Measurements from ENCODE around the gene ABR.
"Not testable (repeated sequence)": the region's sequence is repeated elsewhere in the genome, so short reads cannot be mapped to it uniquely, and the experiment has no call there.

ABR gene

DNA sequence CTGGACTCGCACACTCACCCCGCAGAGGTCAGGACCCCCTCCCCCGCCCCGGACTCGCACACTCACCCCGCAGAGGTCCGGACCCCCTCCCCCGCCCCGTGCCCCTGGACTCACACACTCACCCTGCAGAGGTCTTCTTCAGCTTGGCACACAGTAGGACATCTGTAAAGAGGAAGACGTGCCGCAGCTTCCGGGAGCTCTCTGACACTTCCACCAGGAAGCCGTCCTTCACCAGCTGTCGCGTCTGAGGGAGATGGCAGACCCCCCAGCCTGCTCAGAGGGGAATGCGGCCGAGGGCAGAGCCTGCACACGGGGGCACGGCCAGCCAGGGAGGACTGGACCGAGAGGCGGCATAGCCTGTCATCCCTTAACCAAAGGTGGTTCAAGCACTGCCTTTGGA lies 109.9 kb downstream of the ABR start:
- H3K4me3 ChIP-seq (ENCODE audit: low read length): no peak overlapping the region
- H3K27me3 ChIP-seq (replicated peaks; ENCODE audit: control insufficient read depth, insufficient read depth, low read length): no peaks in the 10 kb centered on the region
- peaks cover 9% of the 10 kb centered on the region for H3K9me3 ChIP-seq (ENCODE audit: control insufficient read depth, low read length)
- DNase-seq (ENCODE audit: low read depth): no peak
- H3K4me1 ChIP-seq (ENCODE audit: control insufficient read depth, insufficient read depth, low read length): no peaks in the 10 kb centered on the region
- peaks cover 60% of the 10 kb centered on the region for H3K36me3 ChIP-seq (ENCODE audit: control insufficient read depth, insufficient read depth, low read length, severe bottlenecking)
- no peak overlapping the region for H3K9ac ChIP-seq (ENCODE audit: low read length)

DNA sequence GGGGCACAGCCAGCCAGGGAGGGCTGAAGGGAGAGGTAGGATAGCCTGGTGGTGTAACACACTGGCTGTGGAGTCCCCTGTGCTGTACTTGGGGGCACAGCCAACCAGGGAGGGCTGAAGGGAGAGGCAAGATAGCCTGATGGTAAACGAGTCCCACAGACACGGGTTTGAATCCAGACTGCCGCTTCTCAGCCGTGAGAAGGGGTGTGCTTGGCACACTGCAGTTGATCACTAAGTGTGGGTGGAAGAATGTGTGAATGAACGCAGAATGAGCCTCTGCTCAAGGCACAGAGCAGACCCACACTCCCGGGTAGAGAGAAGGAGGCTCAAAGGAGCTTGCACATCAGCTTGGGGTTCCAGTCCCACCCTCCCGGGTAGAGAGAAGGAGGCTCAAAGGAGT lies 111.4 kb downstream of the ABR start:
- no peak overlapping the region for H3K9ac ChIP-seq (ENCODE audit: low read length)
- no peak overlapping the region for H3K4me3 ChIP-seq (ENCODE audit: low read length)
- peaks cover 66% of the 10 kb centered on the region for H3K36me3 ChIP-seq (ENCODE audit: control insufficient read depth, insufficient read depth, low read length, severe bottlenecking)
- H3K9me3 ChIP-seq (ENCODE audit: control insufficient read depth, low read length): peaks cover 9% of the 10 kb centered on the region
- DNase-seq (ENCODE audit: low read depth): no peak
- H3K27me3 ChIP-seq (replicated peaks; ENCODE audit: control insufficient read depth, insufficient read depth, low read length): no peaks in the 10 kb centered on the region
- no peaks in the 10 kb centered on the region for H3K4me1 ChIP-seq (ENCODE audit: control insufficient read depth, insufficient read depth, low read length)

DNA sequence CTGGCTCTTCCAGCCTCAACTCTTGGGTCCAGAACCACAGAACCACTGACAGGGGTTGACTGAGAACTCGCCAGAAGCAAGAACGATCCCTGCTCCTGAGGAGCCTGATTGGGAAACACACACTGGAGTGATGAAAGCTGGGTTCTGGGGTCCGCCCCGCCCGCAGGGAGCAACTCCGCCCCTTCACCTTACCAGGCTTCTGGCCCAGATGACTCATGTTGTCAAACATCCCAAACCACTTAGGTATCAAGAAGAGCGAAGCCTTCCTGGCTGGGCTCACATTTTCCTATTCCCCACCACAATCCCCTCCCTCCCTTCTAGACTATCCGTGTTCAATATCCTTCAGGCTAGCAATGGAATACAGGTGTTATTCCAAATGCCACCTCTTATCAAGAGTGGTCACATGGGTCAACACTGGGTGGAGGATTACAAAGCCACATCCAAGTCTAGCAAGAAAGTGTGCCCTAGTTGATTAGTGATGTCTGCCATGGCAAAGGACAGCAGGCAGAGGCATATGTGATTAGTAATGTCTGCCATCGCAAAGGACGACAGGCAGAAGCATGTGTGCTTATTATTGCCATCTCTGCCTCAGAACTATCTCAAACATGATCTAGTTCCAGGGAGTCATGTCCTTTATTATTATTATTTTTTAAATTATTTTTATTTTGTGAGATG lies 112.4 kb downstream of the ABR start:
- no peaks in the 10 kb centered on the region for H3K4me1 ChIP-seq (ENCODE audit: control insufficient read depth, insufficient read depth, low read length)
- H3K9ac ChIP-seq (ENCODE audit: low read length): no peak overlapping the region
- no peak for DNase-seq (ENCODE audit: low read depth)
- peaks cover 69% of the 10 kb centered on the region for H3K36me3 ChIP-seq (ENCODE audit: control insufficient read depth, insufficient read depth, low read length, severe bottlenecking)
- no peaks in the 10 kb centered on the region for H3K27me3 ChIP-seq (replicated peaks; ENCODE audit: control insufficient read depth, insufficient read depth, low read length)
- H3K9me3 ChIP-seq (ENCODE audit: control insufficient read depth, low read length): peaks cover 9% of the 10 kb centered on the region
- H3K4me3 ChIP-seq (ENCODE audit: low read length): no peak overlapping the region

DNA sequence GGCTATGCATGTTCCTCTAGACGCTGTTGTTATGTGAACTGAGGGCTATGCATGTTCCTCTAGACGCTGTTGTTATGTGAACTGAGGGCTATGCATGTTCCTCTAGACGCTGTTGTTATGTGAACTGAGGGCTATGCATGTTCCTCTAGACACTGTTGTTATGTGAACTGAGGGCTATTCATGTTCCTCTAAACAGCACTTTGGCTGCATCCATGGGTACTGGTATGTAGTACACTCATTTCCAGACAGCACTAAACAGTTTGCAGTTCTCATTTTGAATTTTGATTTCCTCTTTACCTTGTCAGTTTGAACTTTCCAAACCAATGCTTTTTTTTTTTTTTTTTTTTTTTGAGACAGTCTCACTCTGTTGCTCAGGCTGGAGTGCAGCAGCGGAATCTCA lies 114.4 kb downstream of the ABR start:
- H3K27me3 ChIP-seq (replicated peaks; ENCODE audit: control insufficient read depth, insufficient read depth, low read length); H3K4me3 ChIP-seq (ENCODE audit: low read length); H3K9me3 ChIP-seq (ENCODE audit: control insufficient read depth, low read length); DNase-seq (ENCODE audit: low read depth); H3K9ac ChIP-seq (ENCODE audit: low read length): not testable (repeated sequence)
- Histone ChIP-seq H3K4me1 (ENCODE audit: control insufficient read depth, insufficient read depth, low read length) (peaks cover 12% of the 10 kb centered on the region), H3K36me3 (ENCODE audit: control insufficient read depth, insufficient read depth, low read length, severe bottlenecking) (peaks cover 59% of the 10 kb centered on the region)

DNA sequence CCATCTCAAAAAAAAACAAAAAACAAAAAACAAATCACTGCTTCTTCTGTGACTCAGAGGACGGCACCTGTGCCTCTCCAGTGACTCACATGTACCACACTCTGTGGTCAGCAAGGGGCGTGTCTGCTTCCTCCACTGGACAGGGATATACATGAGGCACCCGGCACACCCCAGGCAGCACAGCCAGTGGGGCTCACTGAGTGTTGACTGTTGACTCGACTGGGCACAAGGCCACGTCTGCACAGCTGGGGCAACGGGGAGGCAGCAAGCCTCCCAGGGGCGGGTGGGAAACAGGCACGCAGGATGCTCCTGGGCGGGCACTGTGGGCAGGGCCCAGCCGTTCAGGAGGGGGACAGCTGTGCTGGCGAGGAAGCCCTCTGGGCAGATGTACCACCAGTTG lies 118.8 kb downstream of the ABR start:
- peaks cover 6% of the 10 kb centered on the region for H3K9me3 ChIP-seq (ENCODE audit: control insufficient read depth, low read length)
- peaks cover 40% of the 10 kb centered on the region for H3K36me3 ChIP-seq (ENCODE audit: control insufficient read depth, insufficient read depth, low read length, severe bottlenecking)
- DNase-seq (ENCODE audit: low read depth): peak; percentile 94
- no peak overlapping the region for H3K4me3 ChIP-seq (ENCODE audit: low read length)
- H3K27me3 ChIP-seq (replicated peaks; ENCODE audit: control insufficient read depth, insufficient read depth, low read length): no peaks in the 10 kb centered on the region
- H3K4me1 ChIP-seq (ENCODE audit: control insufficient read depth, insufficient read depth, low read length): peaks cover 13% of the 10 kb centered on the region
- no peak overlapping the region for H3K9ac ChIP-seq (ENCODE audit: low read length)

DNA sequence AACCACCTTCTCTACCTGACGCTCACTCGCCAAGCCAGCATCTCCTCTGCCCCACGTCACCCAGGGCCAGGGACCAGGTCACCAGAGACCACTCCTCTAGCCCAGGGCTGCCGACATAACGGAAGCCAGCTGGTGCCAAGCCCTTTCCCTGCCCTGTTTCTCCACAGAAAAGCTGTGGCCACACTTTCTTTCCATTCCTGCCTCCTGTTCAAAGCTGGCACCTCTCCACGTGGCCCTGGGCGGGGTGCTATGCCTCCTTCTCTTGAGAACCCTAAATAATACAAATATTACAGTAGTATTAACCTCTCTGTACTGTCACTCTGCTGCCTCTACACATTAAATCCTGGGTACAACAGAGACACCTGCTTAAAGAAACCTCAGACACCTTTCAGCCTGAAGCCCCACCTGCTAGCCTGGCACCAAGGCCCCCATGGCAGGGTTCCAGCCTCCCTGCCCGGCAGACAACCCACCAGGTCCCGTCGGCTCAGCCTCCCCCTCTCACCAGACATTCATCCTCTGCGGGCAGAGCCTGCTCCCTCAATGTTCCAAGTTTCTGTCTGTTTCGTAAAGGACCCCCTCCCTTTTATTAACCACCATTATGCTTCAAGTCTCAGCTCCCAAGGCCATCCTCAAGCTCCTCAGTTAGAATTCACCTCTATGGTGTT lies 120.5 kb downstream of the ABR start:
- H3K27me3 ChIP-seq (replicated peaks; ENCODE audit: control insufficient read depth, insufficient read depth, low read length): no peaks in the 10 kb centered on the region
- H3K9me3 ChIP-seq (ENCODE audit: control insufficient read depth, low read length): no peaks in the 10 kb centered on the region
- no peak overlapping the region for H3K9ac ChIP-seq (ENCODE audit: low read length)
- peaks cover 33% of the 10 kb centered on the region for H3K36me3 ChIP-seq (ENCODE audit: control insufficient read depth, insufficient read depth, low read length, severe bottlenecking)
- DNase-seq (ENCODE audit: low read depth): no peak
- H3K4me3 ChIP-seq (ENCODE audit: low read length): no peak overlapping the region
- H3K4me1 ChIP-seq (ENCODE audit: control insufficient read depth, insufficient read depth, low read length): peaks cover 15% of the 10 kb centered on the region

DNA sequence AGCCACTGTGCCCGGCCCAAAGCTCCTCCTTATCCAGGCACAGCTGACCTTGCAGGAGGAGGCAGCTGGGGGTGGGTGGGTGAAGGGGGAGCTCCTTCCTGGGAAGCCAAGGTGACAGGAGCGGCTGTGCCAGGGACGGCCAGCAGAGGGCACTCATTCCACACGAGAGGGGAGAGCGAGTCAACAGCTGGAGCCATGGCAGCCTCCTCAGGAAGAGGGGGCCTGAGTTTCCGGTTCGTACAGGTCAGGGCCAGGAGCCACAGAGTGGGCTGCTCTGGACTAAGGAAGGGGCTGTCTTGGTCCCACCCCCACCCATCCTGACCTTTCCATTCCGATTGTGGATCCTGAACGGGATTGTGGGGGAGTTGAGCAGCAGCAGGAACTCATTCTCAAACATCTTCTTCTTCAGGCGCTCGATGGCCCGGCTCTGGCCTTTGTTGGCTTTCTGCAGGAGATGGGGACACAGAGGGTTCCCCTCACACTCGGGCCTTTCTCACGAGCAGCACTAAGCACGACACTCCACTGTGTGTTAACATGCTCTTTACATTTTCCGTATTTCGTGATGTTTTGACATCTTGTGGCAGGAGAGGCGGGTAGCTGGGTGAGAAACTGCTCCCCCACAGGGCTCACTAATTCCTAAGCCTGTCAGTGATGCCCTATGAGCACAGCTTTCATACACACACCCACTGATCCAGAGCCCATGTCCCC lies 121.2 kb downstream of the ABR start:
- peak; percentile 24 for DNase-seq (ENCODE audit: low read depth)
- Histone ChIP-seq H3K36me3 (ENCODE audit: control insufficient read depth, insufficient read depth, low read length, severe bottlenecking) (peaks cover 40% of the 10 kb centered on the region), H3K4me1 (ENCODE audit: control insufficient read depth, insufficient read depth, low read length) (peaks cover 15% of the 10 kb centered on the region), H3K4me3 (ENCODE audit: low read length) (no peak overlapping the region), H3K27me3 (replicated peaks; ENCODE audit: control insufficient read depth, insufficient read depth, low read length) (no peaks in the 10 kb centered on the region), H3K9me3 (ENCODE audit: control insufficient read depth, low read length) (no peaks in the 10 kb centered on the region), H3K9ac (ENCODE audit: low read length) (no peak overlapping the region)

DNA sequence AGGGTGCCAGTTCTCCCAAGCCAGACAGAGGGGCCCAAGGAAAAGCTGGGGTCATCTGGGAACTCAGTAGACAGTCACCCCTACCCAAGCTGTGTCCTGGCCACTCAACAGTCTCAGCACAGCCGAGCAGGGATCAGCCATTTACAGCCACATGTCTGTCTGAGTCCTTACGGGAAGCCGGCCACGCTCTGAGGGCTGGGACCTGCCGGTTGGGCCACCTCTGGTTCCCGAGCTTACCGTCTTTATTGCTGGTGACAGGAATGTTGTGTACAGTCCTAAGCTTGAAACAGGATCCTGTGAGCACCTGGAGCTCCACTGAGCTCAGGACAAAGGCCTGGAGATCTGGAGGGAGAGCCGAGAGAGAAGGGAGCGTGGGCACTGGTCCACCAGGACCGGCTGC lies 123.0 kb downstream of the ABR start:
- H3K9ac ChIP-seq (ENCODE audit: low read length): no peak overlapping the region
- peaks cover 31% of the 10 kb centered on the region for H3K36me3 ChIP-seq (ENCODE audit: control insufficient read depth, insufficient read depth, low read length, severe bottlenecking)
- H3K9me3 ChIP-seq (ENCODE audit: control insufficient read depth, low read length): no peaks in the 10 kb centered on the region
- DNase-seq (ENCODE audit: low read depth): no peak
- no peak overlapping the region for H3K4me3 ChIP-seq (ENCODE audit: low read length)
- H3K4me1 ChIP-seq (ENCODE audit: control insufficient read depth, insufficient read depth, low read length): peaks cover 15% of the 10 kb centered on the region
- H3K27me3 ChIP-seq (replicated peaks; ENCODE audit: control insufficient read depth, insufficient read depth, low read length): no peaks in the 10 kb centered on the region

DNA sequence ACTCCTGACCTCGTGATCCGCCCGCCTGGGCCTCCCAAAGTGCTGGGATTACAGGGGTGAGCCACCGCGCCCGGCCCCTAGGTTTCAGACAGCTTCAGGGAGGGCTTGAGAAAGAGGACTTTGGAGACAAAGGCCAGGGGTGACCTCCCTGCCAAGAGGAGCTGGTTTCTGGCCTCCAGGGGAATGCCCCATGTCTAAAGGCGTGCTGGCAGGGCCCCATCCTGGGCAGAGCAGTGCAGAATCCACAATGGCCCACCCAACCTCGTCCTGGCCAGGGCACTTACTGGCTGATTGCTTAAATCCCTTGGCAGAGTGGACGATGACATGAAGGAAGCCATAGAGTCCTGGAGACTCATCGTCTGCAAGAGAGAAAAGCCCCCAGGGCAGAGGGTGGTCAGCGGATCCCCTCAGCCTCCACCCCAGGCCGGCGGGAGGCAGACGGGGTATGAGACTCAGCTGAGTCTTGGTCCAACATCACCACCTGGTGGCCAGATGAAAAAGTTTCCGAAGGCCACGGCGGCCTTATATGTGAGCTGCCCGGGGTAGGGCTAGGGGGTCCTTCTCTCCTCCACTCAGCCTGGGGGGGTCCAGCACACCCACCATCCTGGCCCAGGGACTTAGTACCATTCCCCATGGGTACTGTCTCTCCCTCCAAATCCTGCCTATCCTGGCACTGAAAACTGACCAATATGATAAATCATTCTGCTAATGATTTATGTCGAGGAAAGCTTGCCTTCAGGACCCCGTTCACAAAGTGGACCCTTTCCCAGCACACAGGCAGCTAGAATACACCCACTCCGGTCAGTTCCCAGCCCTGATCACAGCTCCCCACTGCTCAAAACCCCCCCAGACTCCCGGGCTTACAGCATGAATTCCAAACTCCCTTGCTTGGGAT lies 123.8 kb downstream of the ABR start:
- H3K27me3 ChIP-seq (replicated peaks; ENCODE audit: control insufficient read depth, insufficient read depth, low read length): no peaks in the 10 kb centered on the region
- no peak overlapping the region for H3K9ac ChIP-seq (ENCODE audit: low read length)
- H3K36me3 ChIP-seq (ENCODE audit: control insufficient read depth, insufficient read depth, low read length, severe bottlenecking): peaks cover 29% of the 10 kb centered on the region
- DNase-seq (ENCODE audit: low read depth): peak; percentile 75
- H3K4me3 ChIP-seq (ENCODE audit: low read length): no peak overlapping the region
- peaks cover 8% of the 10 kb centered on the region for H3K4me1 ChIP-seq (ENCODE audit: control insufficient read depth, insufficient read depth, low read length)
- no peaks in the 10 kb centered on the region for H3K9me3 ChIP-seq (ENCODE audit: control insufficient read depth, low read length)

DNA sequence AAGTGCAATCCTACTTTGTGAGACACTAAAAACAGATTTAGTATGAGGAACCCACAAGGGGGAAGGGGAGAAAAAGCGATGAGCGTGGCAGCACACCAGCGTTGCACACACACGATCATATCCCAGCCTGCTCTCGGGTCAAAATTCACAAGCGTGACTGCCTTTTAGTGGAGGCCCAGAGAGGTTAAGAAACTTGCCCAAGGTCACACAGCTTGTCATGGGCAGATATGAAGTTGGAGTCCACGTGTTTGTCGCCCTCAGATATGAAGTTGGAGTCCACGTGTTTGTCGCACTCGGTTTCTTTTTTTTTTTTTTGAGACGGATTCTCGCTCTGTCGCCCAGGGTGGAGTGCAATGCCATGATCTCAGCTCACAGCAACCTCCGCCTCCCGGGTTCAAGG lies 124.5 kb downstream of the ABR start:
- peaks cover 29% of the 10 kb centered on the region for H3K36me3 ChIP-seq (ENCODE audit: control insufficient read depth, insufficient read depth, low read length, severe bottlenecking)
- H3K4me1 ChIP-seq (ENCODE audit: control insufficient read depth, insufficient read depth, low read length): peaks cover 3% of the 10 kb centered on the region
- no peak for DNase-seq (ENCODE audit: low read depth)
- H3K27me3 ChIP-seq (replicated peaks; ENCODE audit: control insufficient read depth, insufficient read depth, low read length): no peaks in the 10 kb centered on the region
- H3K9ac ChIP-seq (ENCODE audit: low read length): no peak overlapping the region
- no peak overlapping the region for H3K4me3 ChIP-seq (ENCODE audit: low read length)
- no peaks in the 10 kb centered on the region for H3K9me3 ChIP-seq (ENCODE audit: control insufficient read depth, low read length)

DNA sequence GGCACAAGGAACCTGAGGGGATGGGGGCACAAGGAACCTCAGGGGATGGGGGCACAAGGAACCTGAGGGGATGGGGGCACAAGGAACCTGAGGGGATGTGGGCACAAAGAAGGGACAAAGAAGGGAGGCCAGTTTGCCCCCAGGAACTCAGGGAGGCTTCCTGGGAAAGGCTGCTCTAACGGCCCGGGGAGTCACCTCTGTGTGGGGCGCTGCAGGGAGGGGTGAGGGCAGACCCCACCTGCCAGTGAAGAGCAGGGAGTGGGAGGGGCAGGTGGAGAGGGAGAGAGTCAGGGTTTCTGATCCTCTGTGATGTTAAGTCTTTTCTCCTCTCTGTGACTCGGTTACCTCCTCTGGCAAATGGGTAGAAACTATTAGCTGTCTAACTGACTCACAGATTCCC lies 125.1 kb downstream of the ABR start:
- Histone ChIP-seq H3K4me1 (ENCODE audit: control insufficient read depth, insufficient read depth, low read length) (peaks cover 3% of the 10 kb centered on the region), H3K9ac (ENCODE audit: low read length) (no peak overlapping the region), H3K36me3 (ENCODE audit: control insufficient read depth, insufficient read depth, low read length, severe bottlenecking) (peaks cover 34% of the 10 kb centered on the region), H3K9me3 (ENCODE audit: control insufficient read depth, low read length) (no peaks in the 10 kb centered on the region), H3K27me3 (replicated peaks; ENCODE audit: control insufficient read depth, insufficient read depth, low read length) (no peaks in the 10 kb centered on the region), H3K4me3 (ENCODE audit: low read length) (no peak overlapping the region)
- no peak for DNase-seq (ENCODE audit: low read depth)
